ENCODE results near the gene ZMIZ1.

Gene ZMIZ1

GRCh38 chr10:79349072-79349491 is 280.3 kb downstream of the ZMIZ1 start:
- FAIRE-seq = no peak

- FAIRE-seq = no peak
Measured at GRCh38 chr10:79349766-79350406, 281.1 kb downstream of the ZMIZ1 start.

GRCh38 chr10:79350407-79351154 is 281.8 kb downstream of the ZMIZ1 start:
- no peak for FAIRE-seq

GRCh38 chr10:79351332-79351731 is 282.6 kb downstream of the ZMIZ1 start:
- FAIRE-seq = no peak

GRCh38 chr10:79352035-79352877 is 283.5 kb downstream of the ZMIZ1 start:
- no peak for FAIRE-seq

- FAIRE-seq = no peak
Measured at GRCh38 chr10:79353000-79353406, 284.2 kb downstream of the ZMIZ1 start.

- FAIRE-seq = no peak
Measured at GRCh38 chr10:79353726-79354125, 285.0 kb downstream of the ZMIZ1 start.

GRCh38 chr10:79354141-79354540 is 285.4 kb downstream of the ZMIZ1 start:
- FAIRE-seq = no peak

GRCh38 chr10:79354615-79355014 is 285.8 kb downstream of the ZMIZ1 start:
- no peak for FAIRE-seq

- FAIRE-seq = no peak
Measured at GRCh38 chr10:79355420-79356017, 286.8 kb downstream of the ZMIZ1 start.

GRCh38 chr10:79356104-79356503 is 287.3 kb downstream of the ZMIZ1 start:
- no peak for FAIRE-seq

- no peak for FAIRE-seq
Measured at GRCh38 chr10:79357180-79357579, 288.4 kb downstream of the ZMIZ1 start.

GRCh38 chr10:79358811-79359210 is 290.0 kb downstream of the ZMIZ1 start:
- no peak for FAIRE-seq

GRCh38 chr10:79359816-79360498 is 291.2 kb downstream of the ZMIZ1 start:
- no peak for FAIRE-seq

GRCh38 chr10:79360499-79361342 is 292.0 kb downstream of the ZMIZ1 start:
- no peak for FAIRE-seq

GRCh38 chr10:79361726-79362397 is 293.1 kb downstream of the ZMIZ1 start:
- FAIRE-seq = no peak
